Heart right ventricle (tissue), 16 donors: ENCODE results near the gene NFE2L3. TPM values are rescaled to one million over a fixed set of nuclear protein-coding genes. Genes with fewer than 3 reads are reported as not detected.

Source experiments
- ATAC-seq, 8 donors: fragments of 200-7000 bp; cut with Tn5 transposase; one replicate each; pipeline ENCODE4 v1.9.1; 2020; ENCODE audit warnings: mild to moderate bottlenecking in 8 of 8, moderate library complexity in 8 of 8, moderate number of reproducible peaks in 1 of 8
- DNase-seq, 2 donors: peaks; one replicate each; pipeline ENCODE4 v3.0.0-alpha.2; 2020
- H3K27ac ChIP-seq, 10 donors: fragments of 200-600 bp; sonication (generic) in 2 of 10; one replicate each; pipeline versions ENCODE4 v1.5.0 to v1.8.0; 2020 to 2022; ENCODE audit warnings: mild to moderate bottlenecking in 3 of 10
- H3K27me3 ChIP-seq, 7 donors: fragments of 200-600 bp; one replicate each; pipeline ENCODE4 v1.8.0; 2021 to 2022; ENCODE audit warnings: mild to moderate bottlenecking in 2 of 7
- H3K36me3 ChIP-seq, 9 donors: fragments of 200-600 bp; sonication (generic) in 1 of 9; one replicate each; pipeline versions ENCODE4 v1.5.0 to v1.8.0; 2020 to 2022; ENCODE audit warnings: mild to moderate bottlenecking in 2 of 9
- H3K4me1 ChIP-seq, 9 donors: fragments of 200-600 bp; sonication (generic) in 1 of 9; one replicate each; pipeline versions ENCODE4 v1.5.0 to v1.8.0; 2020 to 2022; ENCODE audit warnings: mild to moderate bottlenecking in 4 of 9
- H3K4me3 ChIP-seq, 10 donors: fragments of 200-600 bp; sonication (generic) in 2 of 10; one replicate each; pipeline versions ENCODE4 v1.5.0 to v1.8.0; 2020 to 2022; ENCODE audit warnings: mild to moderate bottlenecking in 7 of 10, moderate library complexity in 2 of 10
- H3K9me3 ChIP-seq, 11 donors: fragments of 200-600 bp in 10 of 11; sonication (generic) in 2 of 11; one replicate each; pipeline versions ENCODE4 v1.5.0 to v1.8.0; 2013 to 2022; ENCODE audit warnings: mild to moderate bottlenecking in 2 of 11, control low read depth in 1 of 11, moderate library complexity in 1 of 11
- WGBS, 2 donors: extraction: QIAGEN DNeasy Blood & Tissue Kit; methylation state at CpG; one replicate each; pipeline ENCODE4 v1.1.7; 2013; ENCODE audit warnings: inconsistent platforms in 1 of 2; 5-methylcytosine and 5-hydroxymethylcytosine counted together
- intact Hi-C, 10 donors: fragments of 100-400 bp; cut with DNase I; formaldehyde crosslinking; loops; one replicate each; pipeline versions ENCODE4 v1.11.1 to v1.14.2; 2022
- polyA plus RNA-seq, 2 donors: library from polyadenylated mRNA; stranded (reverse); fragments of 200-250 nt; gene quantifications; one replicate each; pipeline ENCODE4 v1.2.3, GENCODE V29; 2013
- total RNA-seq, 10 donors: library from RNA; stranded (reverse); fragmentation: NEBNext Ultra II Directional in 3 of 10; extraction: Animal tissue kit (Norgen Biotek cat#: 25700) in 3 of 10; gene quantifications; one replicate each; pipeline versions ENCODE4 v1.2.1 to v1.2.4, GENCODE V29; 2021 to 2023
- TF ChIP-seq, protein P1 (sequence below), 9 donors: fragments of 200-600 bp; sonication (generic) in 2 of 9; IDR thresholded peaks; one replicate each; pipeline versions ENCODE4 v1.5.0 to v1.8.0; 2021 to 2022; ENCODE audit warnings: antibody characterized with exemption in 9 of 9, mild to moderate bottlenecking in 5 of 9, moderate library complexity in 1 of 9
- donor health status: Arrhythmogenic right ventricular cardiomyopathy.
- donor health status: ischemic (EF 13 %, LVEDD 7.1; RV severe dilation, severe dysfunction).
- donor health status: healthy with polysubstance abuse.
- donor health status: DM: no; HTN: yes; CAD: no.
- donor health status: DM: no; HTN: no; CAD: no.
- donor health status: ischemic (EF 25% LVEDD 6.9; RV normal size, moderate dysfunction).
- donor health status: ischemic (EF 25% LVEDD 5.7; RV mildly dilated, moderate dysfunction).
- donor health status: healthy.
- donor health status: DM: yes; HTN: yes; CAD: no.
- donor health status: Ischemic cardiomyopathy.
- donor health status: ischemic (EF 35%, LVEDD 5.7; RV mildly dilated, moderate dysfunction).
- donor health status: nonischemic (EF 11% LVEDD 7.7; RV severe dilation, severe dysfunction).
- donor health status: DM: yes; HTN: yes; CAD: no.
- donor health status: PGD.
- donor health status: ischemic (EF 29% LVEDD 5.4; RV normal size, mild dysfunction).
- donor health status: nonischemic (EF 23%, LVEDD 6.1; RV moderate dilation, normal function).

NFE2L3 gene
- total and polyA plus RNA-seq, 12 donors, result 0.32 to 4.1 (median 1.1) TPM

DNA sequence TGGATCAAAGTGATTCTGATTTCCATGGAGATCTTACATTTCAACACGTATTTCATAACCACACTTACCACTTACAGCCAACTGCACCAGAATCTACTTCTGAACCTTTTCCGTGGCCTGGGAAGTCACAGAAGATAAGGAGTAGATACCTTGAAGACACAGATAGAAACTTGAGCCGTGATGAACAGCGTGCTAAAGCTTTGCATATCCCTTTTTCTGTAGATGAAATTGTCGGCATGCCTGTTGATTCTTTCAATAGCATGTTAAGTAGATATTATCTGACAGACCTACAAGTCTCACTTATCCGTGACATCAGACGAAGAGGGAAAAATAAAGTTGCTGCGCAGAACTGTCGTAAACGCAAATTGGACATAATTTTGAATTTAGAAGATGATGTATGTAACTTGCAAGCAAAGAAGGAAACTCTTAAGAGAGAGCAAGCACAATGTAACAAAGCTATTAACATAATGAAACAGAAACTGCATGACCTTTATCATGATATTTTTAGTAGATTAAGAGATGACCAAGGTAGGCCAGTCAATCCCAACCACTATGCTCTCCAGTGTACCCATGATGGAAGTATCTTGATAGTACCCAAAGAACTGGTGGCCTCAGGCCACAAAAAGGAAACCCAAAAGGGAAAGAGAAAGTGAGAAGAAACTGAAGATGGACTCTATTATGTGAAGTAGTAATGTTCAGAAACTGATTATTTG lies 33.3 kb downstream of the NFE2L3 start:
- intact Hi-C loops, result loop anchor here in 1 of 10 donors (10.0 kb wide), 1 partner anchor 90 kb away; no protein-coding TSS in a partner anchor
- Histone ChIP-seq H3K27me3 (no peaks in the 10 kb centered on the region), H3K27ac (no peak overlapping the region), H3K9me3 (no peaks in the 10 kb centered on the region), H3K4me3 (no peak overlapping the region), H3K36me3 (peaks cover 0 to 61% (median 28%) of the 10 kb centered on the region in 9 donors), H3K4me1 (peaks cover 0 to 62% (median 29%) of the 10 kb centered on the region in 9 donors)
- TF ChIP-seq, protein P1, sequence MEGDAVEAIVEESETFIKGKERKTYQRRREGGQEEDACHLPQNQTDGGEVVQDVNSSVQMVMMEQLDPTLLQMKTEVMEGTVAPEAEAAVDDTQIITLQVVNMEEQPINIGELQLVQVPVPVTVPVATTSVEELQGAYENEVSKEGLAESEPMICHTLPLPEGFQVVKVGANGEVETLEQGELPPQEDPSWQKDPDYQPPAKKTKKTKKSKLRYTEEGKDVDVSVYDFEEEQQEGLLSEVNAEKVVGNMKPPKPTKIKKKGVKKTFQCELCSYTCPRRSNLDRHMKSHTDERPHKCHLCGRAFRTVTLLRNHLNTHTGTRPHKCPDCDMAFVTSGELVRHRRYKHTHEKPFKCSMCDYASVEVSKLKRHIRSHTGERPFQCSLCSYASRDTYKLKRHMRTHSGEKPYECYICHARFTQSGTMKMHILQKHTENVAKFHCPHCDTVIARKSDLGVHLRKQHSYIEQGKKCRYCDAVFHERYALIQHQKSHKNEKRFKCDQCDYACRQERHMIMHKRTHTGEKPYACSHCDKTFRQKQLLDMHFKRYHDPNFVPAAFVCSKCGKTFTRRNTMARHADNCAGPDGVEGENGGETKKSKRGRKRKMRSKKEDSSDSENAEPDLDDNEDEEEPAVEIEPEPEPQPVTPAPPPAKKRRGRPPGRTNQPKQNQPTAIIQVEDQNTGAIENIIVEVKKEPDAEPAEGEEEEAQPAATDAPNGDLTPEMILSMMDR (IDR thresholded peaks at IDR 0.05), result no peak
- no peak for ATAC-seq
- no peak for DNase-seq
- WGBS, 2 donors, result 87 to 89% methylated on average over 10 of the region's 10 CpGs

DNA sequence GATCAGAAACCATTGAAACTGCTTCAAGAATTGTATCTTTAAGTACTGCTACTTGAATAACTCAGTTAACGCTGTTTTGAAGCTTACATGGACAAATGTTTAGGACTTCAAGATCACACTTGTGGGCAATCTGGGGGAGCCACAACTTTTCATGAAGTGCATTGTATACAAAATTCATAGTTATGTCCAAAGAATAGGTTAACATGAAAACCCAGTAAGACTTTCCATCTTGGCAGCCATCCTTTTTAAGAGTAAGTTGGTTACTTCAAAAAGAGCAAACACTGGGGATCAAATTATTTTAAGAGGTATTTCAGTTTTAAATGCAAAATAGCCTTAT lies 33.8 kb downstream of the NFE2L3 start:
- TF ChIP-seq, protein P1 (IDR thresholded peaks at IDR 0.05), result no peak
- ATAC-seq, result no peak
- 98% methylated on average over 1 of the region's 1 CpG for WGBS, 2 donors

DNA sequence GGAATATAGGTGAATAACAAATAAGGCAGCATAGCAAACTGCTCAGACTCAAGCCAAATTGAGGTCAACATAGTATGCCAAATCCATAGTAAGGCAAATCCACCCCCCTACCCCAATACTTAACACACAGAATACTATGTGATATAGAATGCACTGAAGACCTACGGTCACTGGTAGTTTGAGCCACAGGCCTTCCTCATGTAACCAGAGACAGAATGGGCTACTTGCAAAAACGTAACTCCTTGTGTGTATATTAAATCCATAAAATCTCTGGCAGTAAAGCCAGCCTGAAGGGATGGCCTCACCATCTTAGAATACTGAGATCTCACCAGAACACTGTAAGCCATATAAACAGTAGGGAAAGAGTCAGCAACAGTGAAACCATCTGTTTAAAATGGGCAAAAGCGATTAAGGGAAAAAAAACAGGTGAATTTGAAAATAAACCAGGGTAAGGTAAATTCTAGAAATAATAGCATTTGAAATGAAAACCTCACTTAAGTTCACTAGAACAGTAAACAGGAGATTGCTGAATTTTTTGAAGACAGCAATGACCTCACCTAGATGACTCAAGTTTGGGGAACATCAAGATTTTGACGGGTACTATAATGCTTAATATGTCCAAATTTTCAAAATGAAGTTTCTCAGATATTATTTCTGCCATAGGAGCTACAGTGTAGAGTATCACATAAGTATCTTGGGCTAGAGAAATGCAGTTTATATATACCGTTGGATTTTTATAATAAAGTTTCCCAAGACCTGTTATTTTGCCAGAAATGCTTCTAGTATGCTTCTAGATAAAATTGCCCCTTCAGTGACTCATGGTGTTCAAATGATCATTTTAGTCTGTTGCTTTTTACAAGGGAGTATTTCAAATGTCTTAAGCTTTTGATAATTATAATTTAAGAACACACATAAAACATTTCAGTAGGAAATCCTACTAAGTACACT lies 34.6 kb downstream of the NFE2L3 start:
- ATAC-seq, result no peak
- no peaks in the 10 kb centered on the region for H3K27me3 ChIP-seq
- TF ChIP-seq, protein P1 (IDR thresholded peaks at IDR 0.05), result no peak
- 88 to 90% methylated on average over 5 of the region's 5 CpGs for WGBS, 2 donors
- peaks cover 0 to 75% (median 42%) of the 10 kb centered on the region in 9 donors for H3K36me3 ChIP-seq
- no peaks in the 10 kb centered on the region for H3K9me3 ChIP-seq
- H3K4me1 ChIP-seq, result peaks cover 0 to 73% (median 34%) of the 10 kb centered on the region in 9 donors
- no peak for DNase-seq
- intact Hi-C loops, result loop anchor here in 1 of 10 donors (10.0 kb wide), 1 partner anchor 92 kb away; no protein-coding TSS in a partner anchor
- no peak overlapping the region for H3K4me3 ChIP-seq
- no peak overlapping the region for H3K27ac ChIP-seq

More for the DNA sequence above, 33.8 kb downstream of the NFE2L3 start:
- DNase-seq, result no peak
- Histone ChIP-seq H3K27ac (no peak overlapping the region), H3K9me3 (no peaks in the 10 kb centered on the region), H3K4me1 (peaks cover 0 to 67% (median 28%) of the 10 kb centered on the region in 9 donors), H3K4me3 (no peak overlapping the region), H3K27me3 (no peaks in the 10 kb centered on the region), H3K36me3 (peaks cover 0 to 66% (median 34%) of the 10 kb centered on the region in 9 donors)
- intact Hi-C loops, result loop anchor here in 1 of 10 donors (10.0 kb wide), 1 partner anchor 91 kb away; no protein-coding TSS in a partner anchor
